Activated T-helper 17 cell treated with anti-CD3 and anti-CD28 coated beads, Interleukin-2, amount 50 U/mL, for 72 hours (primary cell): Measurements from ENCODE around the gene PGBD1. TPM values are rescaled to one million over a fixed set of nuclear protein-coding genes. Genes with fewer than 3 reads are reported as not detected.

Experiments used
- ATAC-seq: fragments of 150-1000 bp; cut with Tn5 transposase; replicated peaks from 2 replicates; pipeline ENCODE4 v1.10.0; 2021; ENCODE audit warnings: mild to moderate bottlenecking, moderate library complexity
- H3K27ac Mint-ChIP-seq: one replicate; pipeline ENCODE4 v1.8.0; 2022; ENCODE audit warnings: mixed read lengths
- H3K27me3 Mint-ChIP-seq: one replicate; pipeline ENCODE4 v1.8.0; 2022; ENCODE audit warnings: mixed read lengths
- H3K36me3 Mint-ChIP-seq: one replicate; pipeline ENCODE4 v1.8.0; 2022; ENCODE audit warnings: low read depth, mild to moderate bottlenecking, mixed read lengths
- H3K4me1 Mint-ChIP-seq: one replicate; pipeline ENCODE4 v1.8.0; 2022; ENCODE audit warnings: mixed read lengths
- H3K4me3 Mint-ChIP-seq: one replicate; pipeline ENCODE4 v1.8.0; 2022; ENCODE audit warnings: mild to moderate bottlenecking, mixed read lengths
- H3K9me3 Mint-ChIP-seq: one replicate; pipeline ENCODE4 v1.8.0; 2022; ENCODE audit warnings: mixed read lengths
- total RNA-seq, 2 donors: library from RNA; stranded (reverse); gene quantifications; one replicate each; pipeline ENCODE4 v1.2.3, GENCODE V29; 2022

PGBD1 gene
- total RNA-seq, 2 donors from 2014 or later = 0.64 to 0.76 TPM

- no peaks in the 10 kb centered on the region for H3K36me3 Mint-ChIP-seq
- H3K27ac Mint-ChIP-seq = peak within 1 kb of the TSS; percentile 64
- H3K4me1 Mint-ChIP-seq = peaks cover 4% of the 10 kb centered on the region
- H3K4me3 Mint-ChIP-seq = peak within 1 kb of the TSS; percentile 65
- H3K27me3 Mint-ChIP-seq = peaks cover 11% of the 10 kb centered on the region
- peak; percentile 57 for ATAC-seq
- peaks cover 4% of the 10 kb centered on the region for H3K9me3 Mint-ChIP-seq
Measured at GRCh38 chr6:28258877-28259777, 22.2 kb upstream of the PGBD1 start, which contains the start of gene NKAPL. NKAPL (plus strand) TSS chr6:28259297; CDS start chr6:28259372, 75 bp downstream.

- Mint-ChIP-seq H3K4me3 (no peak overlapping the region), H3K27ac (no peak overlapping the region), H3K9me3 (no peaks in the 10 kb centered on the region), H3K4me1 (peaks cover 4% of the 10 kb centered on the region), H3K27me3 (peaks cover 7% of the 10 kb centered on the region), H3K36me3 (no peaks in the 10 kb centered on the region)
- no peak for ATAC-seq
Measured at GRCh38 chr6:28263922-28264321, 17.4 kb upstream of the PGBD1 start.

GRCh38 chr6:28264834-28265401 is 16.5 kb upstream of the PGBD1 start:
- H3K27ac Mint-ChIP-seq = no peak overlapping the region
- H3K4me1 Mint-ChIP-seq = peaks cover 4% of the 10 kb centered on the region
- no peak overlapping the region for H3K4me3 Mint-ChIP-seq
- H3K9me3 Mint-ChIP-seq = no peaks in the 10 kb centered on the region
- no peaks in the 10 kb centered on the region for H3K36me3 Mint-ChIP-seq
- ATAC-seq = no peak
- H3K27me3 Mint-ChIP-seq = peaks cover 3% of the 10 kb centered on the region

- peaks cover under 1% of the 10 kb centered on the region for H3K36me3 Mint-ChIP-seq
- ATAC-seq = no peak
- no peaks in the 10 kb centered on the region for H3K9me3 Mint-ChIP-seq
- H3K4me1 Mint-ChIP-seq = peaks cover 7% of the 10 kb centered on the region
- no peak overlapping the region for H3K4me3 Mint-ChIP-seq
- H3K27me3 Mint-ChIP-seq = peaks cover 3% of the 10 kb centered on the region
- H3K27ac Mint-ChIP-seq = no peak overlapping the region
Measured at GRCh38 chr6:28266563-28266961, 14.8 kb upstream of the PGBD1 start.

- peaks cover 3% of the 10 kb centered on the region for H3K27me3 Mint-ChIP-seq
Measured at GRCh38 chr6:28266962-28267694, 14.2 kb upstream of the PGBD1 start, which contains the start of gene ZSCAN26. ZSCAN26 (plus strand) TSS chr6:28267143; CDS start chr6:28271920, 4,777 bp downstream.

GRCh38 chr6:28267695-28268059 is 13.7 kb upstream of the PGBD1 start:
- no peak overlapping the region for H3K4me3 Mint-ChIP-seq
- ATAC-seq = no peak
- peaks cover 12% of the 10 kb centered on the region for H3K36me3 Mint-ChIP-seq
- H3K9me3 Mint-ChIP-seq = no peaks in the 10 kb centered on the region
- H3K27ac Mint-ChIP-seq = no peak overlapping the region
- H3K4me1 Mint-ChIP-seq = peaks cover 7% of the 10 kb centered on the region
- H3K27me3 Mint-ChIP-seq = peaks cover 3% of the 10 kb centered on the region

More at GRCh38 chr6:28266962-28267694, 14.2 kb upstream of the PGBD1 start, which contains the start of gene ZSCAN26:
- Mint-ChIP-seq H3K9me3 (no peaks in the 10 kb centered on the region), H3K27ac (no peak within 1 kb of the TSS), H3K4me3 (no peak within 1 kb of the TSS), H3K36me3 (peaks cover 6% of the 10 kb centered on the region), H3K4me1 (peaks cover 7% of the 10 kb centered on the region)
- ATAC-seq = peak; percentile 92

- peak; percentile 71 for ATAC-seq
- Mint-ChIP-seq H3K4me1 (peaks cover 7% of the 10 kb centered on the region), H3K9me3 (no peaks in the 10 kb centered on the region), H3K36me3 (peaks cover 30% of the 10 kb centered on the region), H3K27ac (peak overlapping the region; percentile 72), H3K27me3 (no peaks in the 10 kb centered on the region), H3K4me3 (peak overlapping the region; percentile 39)
Measured at GRCh38 chr6:28269492-28269891, 11.9 kb upstream of the PGBD1 start.

- H3K27me3 Mint-ChIP-seq = no peaks in the 10 kb centered on the region
- peak overlapping the region; percentile 3 for H3K27ac Mint-ChIP-seq
- H3K9me3 Mint-ChIP-seq = no peaks in the 10 kb centered on the region
- no peak for ATAC-seq
- H3K36me3 Mint-ChIP-seq = peaks cover 56% of the 10 kb centered on the region
- H3K4me1 Mint-ChIP-seq = peaks cover 10% of the 10 kb centered on the region
- H3K4me3 Mint-ChIP-seq = no peak overlapping the region
Measured at GRCh38 chr6:28274888-28275287, 6.5 kb upstream of the PGBD1 start.

- H3K27me3 Mint-ChIP-seq = peaks cover 11% of the 10 kb centered on the region
- no peak overlapping the region for H3K4me3 Mint-ChIP-seq
- H3K4me1 Mint-ChIP-seq = peaks cover 6% of the 10 kb centered on the region
- peaks cover 44% of the 10 kb centered on the region for H3K36me3 Mint-ChIP-seq
- no peak for ATAC-seq
- H3K27ac Mint-ChIP-seq = no peak overlapping the region
- no peaks in the 10 kb centered on the region for H3K9me3 Mint-ChIP-seq
Measured at GRCh38 chr6:28277746-28278145, 3.6 kb upstream of the PGBD1 start.

- no peak overlapping the region for H3K27ac Mint-ChIP-seq
- H3K36me3 Mint-ChIP-seq = peaks cover 14% of the 10 kb centered on the region
- no peaks in the 10 kb centered on the region for H3K4me1 Mint-ChIP-seq
- peak overlapping the region; percentile 68 for H3K4me3 Mint-ChIP-seq
- peaks cover 13% of the 10 kb centered on the region for H3K27me3 Mint-ChIP-seq
- no peak for ATAC-seq
- no peaks in the 10 kb centered on the region for H3K9me3 Mint-ChIP-seq
Measured at GRCh38 chr6:28280595-28281287, 631 bp upstream of the PGBD1 start.

- H3K27me3 Mint-ChIP-seq = peaks cover 16% of the 10 kb centered on the region
- no peaks in the 10 kb centered on the region for H3K4me1 Mint-ChIP-seq
- H3K36me3 Mint-ChIP-seq = peaks cover 6% of the 10 kb centered on the region
- ATAC-seq = no peak
- H3K9me3 Mint-ChIP-seq = no peaks in the 10 kb centered on the region
- H3K27ac Mint-ChIP-seq = no peak overlapping the region
- no peak overlapping the region for H3K4me3 Mint-ChIP-seq
Measured at GRCh38 chr6:28282926-28283325, 1.6 kb downstream of the PGBD1 start.

- peaks cover 2% of the 10 kb centered on the region for H3K27me3 Mint-ChIP-seq
Measured at GRCh38 chr6:28291573-28291972, 10.2 kb downstream of the PGBD1 start.

GRCh38 chr6:28295326-28295725 is 14.0 kb downstream of the PGBD1 start:
- Mint-ChIP-seq H3K4me3 (no peak overlapping the region), H3K9me3 (no peaks in the 10 kb centered on the region), H3K36me3 (no peaks in the 10 kb centered on the region), H3K27me3 (no peaks in the 10 kb centered on the region), H3K27ac (no peak overlapping the region), H3K4me1 (no peaks in the 10 kb centered on the region)
- no peak for ATAC-seq

More at GRCh38 chr6:28291573-28291972, 10.2 kb downstream of the PGBD1 start:
- no peak for ATAC-seq
- Mint-ChIP-seq H3K36me3 (peaks cover 3% of the 10 kb centered on the region), H3K27ac (no peak overlapping the region), H3K4me1 (no peaks in the 10 kb centered on the region), H3K9me3 (no peaks in the 10 kb centered on the region), H3K4me3 (no peak overlapping the region)

- Mint-ChIP-seq H3K4me3 (no peak overlapping the region), H3K9me3 (no peaks in the 10 kb centered on the region), H3K36me3 (no peaks in the 10 kb centered on the region), H3K27me3 (no peaks in the 10 kb centered on the region), H3K4me1 (no peaks in the 10 kb centered on the region), H3K27ac (no peak overlapping the region)
- ATAC-seq = no peak
Measured at GRCh38 chr6:28296520-28297060, 15.2 kb downstream of the PGBD1 start.
